GM21515 (cell line): Measurements from ENCODE around the gene ABCA9.
"Not testable (repeated sequence)": the region's sequence is repeated elsewhere in the genome, so short reads cannot be mapped to it uniquely, and the experiment has no call there.

ENCODE experiments used
- ATAC-seq: cut with Tn5 transposase; IDR thresholded peaks from one replicate; pipeline ENCODE4 v1.9.1; 2021; ENCODE audit not compliant: unreplicated experiment

The ABCA9 gene

GRCh38 chr17:69060822-69061221, at the start of gene ABCA9:
TSS of gene ABCA9 (minus strand) at chr17:69060927. CDS start at chr17:69051126, 9,801 bp downstream.
- no peak for ATAC-seq

- ATAC-seq: no peak
Observed at GRCh38 chr17:69105907-69106730, 45.4 kb upstream of the ABCA9 start.

- no peak for ATAC-seq
Observed at GRCh38 chr17:69103557-69104233, 43.0 kb upstream of the ABCA9 start.

GRCh38 chr17:69098625-69099024, 37.9 kb upstream of the ABCA9 start:
- no peak for ATAC-seq

GRCh38 chr17:69096541-69096940, 35.8 kb upstream of the ABCA9 start:
- no peak for ATAC-seq

GRCh38 chr17:69093995-69094394, 33.3 kb upstream of the ABCA9 start:
- no peak for ATAC-seq

- peak; percentile 56 for ATAC-seq
Observed at GRCh38 chr17:69093279-69093789, 32.6 kb upstream of the ABCA9 start.

- no peak for ATAC-seq
Observed at GRCh38 chr17:69090365-69090764, 29.6 kb upstream of the ABCA9 start.

GRCh38 chr17:69088643-69089200, 28.0 kb upstream of the ABCA9 start:
- ATAC-seq: no peak

- no peak for ATAC-seq
Observed at GRCh38 chr17:69086641-69087040, 25.9 kb upstream of the ABCA9 start.

- ATAC-seq: no peak
Observed at GRCh38 chr17:69084911-69085310, 24.2 kb upstream of the ABCA9 start.

- no peak for ATAC-seq
Observed at GRCh38 chr17:69082696-69083095, 22.0 kb upstream of the ABCA9 start.

- ATAC-seq: no peak
Observed at GRCh38 chr17:69078864-69079263, 18.1 kb upstream of the ABCA9 start.

GRCh38 chr17:69075823-69076222, 15.1 kb upstream of the ABCA9 start:
- no peak for ATAC-seq

- ATAC-seq: not testable (repeated sequence)
Observed at GRCh38 chr17:69073392-69073791, 12.7 kb upstream of the ABCA9 start.

GRCh38 chr17:69072803-69073256, 12.1 kb upstream of the ABCA9 start:
- not testable (repeated sequence) for ATAC-seq

- ATAC-seq: not testable (repeated sequence)
Observed at GRCh38 chr17:69071233-69071586, 10.5 kb upstream of the ABCA9 start.

- not testable (repeated sequence) for ATAC-seq
Observed at GRCh38 chr17:69070378-69071232, 9.9 kb upstream of the ABCA9 start.

- ATAC-seq: no peak
Observed at GRCh38 chr17:69069226-69069750, 8.6 kb upstream of the ABCA9 start.

GRCh38 chr17:69067274-69068047, 6.7 kb upstream of the ABCA9 start:
- ATAC-seq: no peak
